MCF 10A (cell line): ENCODE data around the gene TAF15. TPM values are rescaled to one million over a fixed set of nuclear protein-coding genes. Genes with fewer than 3 reads are reported as not detected.

Experiments
- BruUV-seq: library from RNA; stranded (reverse); fragments of 400-500 nt; replicated peaks from 2 replicates; lab custom pipeline; 2021; lab: Mats Ljungman, UMichigan
- CTCF ChIA-PET: fragments of 300-600 bp; sonication (Branson Sonifier 250); formaldehyde crosslinking; extraction: SDS; loops from one replicate; lab custom pipeline; 2021; ENCODE audit warnings: antibody characterized with exemption, inconsistent platforms; lab: Yijun Ruan, JAX
- POLR2A ChIA-PET: fragments of 300-600, 350-650 bp; sonication (Branson Sonifier 250); formaldehyde crosslinking; extraction: SDS; loops from one replicate; lab custom pipeline; 2020; ENCODE audit warnings: antibody characterized with exemption, inconsistent platforms; lab: Yijun Ruan, JAX
- DNase-seq: peaks from one replicate; pipeline ENCODE4 v3.0.0-alpha.2; 2018; ENCODE audit not compliant: unreplicated experiment
- H3K27ac Mint-ChIP-seq: one replicate; pipeline ENCODE4 v1.8.0; 2022; ENCODE audit warnings: mild to moderate bottlenecking, low read depth, mixed read lengths; ENCODE audit not compliant: unreplicated experiment
- H3K27me3 Mint-ChIP-seq: one replicate; pipeline ENCODE4 v1.8.0; 2022; ENCODE audit warnings: mixed read lengths; ENCODE audit not compliant: insufficient read depth, unreplicated experiment
- H3K36me3 Mint-ChIP-seq: one replicate; pipeline ENCODE4 v1.8.0; 2022; ENCODE audit warnings: mild to moderate bottlenecking, moderate library complexity, mixed read lengths; ENCODE audit not compliant: insufficient read depth, unreplicated experiment
- H3K4me1 Mint-ChIP-seq: one replicate; pipeline ENCODE4 v1.8.0; 2022; ENCODE audit warnings: mixed read lengths; ENCODE audit not compliant: insufficient read depth, unreplicated experiment
- H3K4me3 Mint-ChIP-seq: one replicate; pipeline ENCODE4 v1.8.0; 2022; ENCODE audit warnings: mild to moderate bottlenecking, moderate library complexity, mixed read lengths; ENCODE audit not compliant: unreplicated experiment
- H3K9me3 Mint-ChIP-seq: one replicate; pipeline ENCODE4 v1.8.0; 2022; ENCODE audit warnings: mixed read lengths; ENCODE audit not compliant: unreplicated experiment
- intact Hi-C: fragments of 100-400 bp; cut with micrococcal nuclease; formaldehyde crosslinking; loops from 2 replicates; pipeline ENCODE4 v1.14.1; 2022
- total RNA-seq: library from RNA; stranded (reverse); gene quantifications from 2 replicates; pipeline ENCODE4 v1.2.3, GENCODE V29; 2022
- TF ChIP-seq, protein P1 (sequence below): fragments of 200-600 bp; IDR thresholded peaks from one replicate; pipeline ENCODE4 v1.8.0; 2022; ENCODE audit warnings: antibody characterized with exemption, mild to moderate bottlenecking; ENCODE audit not compliant: unreplicated experiment

TAF15 gene
- total RNA-seq, 1 experiment from 2014 or later = 337 TPM

DNA sequence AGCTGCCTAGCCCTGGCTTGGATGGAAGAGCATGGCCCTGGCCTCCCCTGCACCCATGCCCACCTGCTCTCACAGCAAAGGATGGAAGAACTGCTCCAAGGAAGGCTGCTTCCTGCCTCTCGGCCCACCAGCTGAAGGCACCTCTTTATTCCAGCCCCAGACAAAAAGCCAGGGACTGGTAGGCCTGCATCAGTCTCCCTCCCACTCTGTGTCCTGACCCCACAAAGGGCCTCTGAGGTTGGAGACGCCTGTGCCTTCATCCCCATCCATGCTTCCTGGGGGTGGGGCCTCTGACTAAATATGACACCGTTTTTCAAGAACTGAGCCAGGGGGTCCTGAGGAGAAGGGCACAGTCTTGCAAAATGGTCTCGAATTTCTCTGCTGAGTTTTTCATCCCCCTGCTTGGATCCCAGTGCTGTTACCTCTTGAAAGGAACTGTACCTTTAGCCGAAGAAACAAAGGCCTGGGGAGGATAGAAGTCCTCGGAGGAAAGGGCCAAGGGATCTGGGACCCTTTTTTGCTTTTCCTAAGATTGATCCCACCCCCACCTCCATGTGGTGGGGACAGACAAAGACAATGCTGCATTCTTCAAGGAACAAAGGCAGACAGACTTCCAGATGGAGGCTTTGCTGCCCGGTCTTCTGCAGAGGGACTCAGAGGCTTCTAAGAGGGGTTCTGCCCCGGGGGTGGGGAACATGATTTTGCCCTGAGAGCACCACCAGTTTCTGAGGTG, 43.4 kb upstream of the TAF15 start:
- Mint-ChIP-seq H3K27ac (no peak overlapping the region), H3K36me3 (peaks cover 14% of the 10 kb centered on the region), H3K9me3 (no peaks in the 10 kb centered on the region), H3K27me3 (no peaks in the 10 kb centered on the region), H3K4me3 (no peak overlapping the region), H3K4me1 (peaks cover 13% of the 10 kb centered on the region)
- no peak for DNase-seq
- ChIA-PET CTCF (interaction anchor here (0.6 to 30.0 kb wide), 11 partner anchors 11 to 740 kb away, joined by 3 to 684 read pairs (median 5); partner anchors contain the start of genes MMP28 and TAF15), POLR2A (interaction anchor here (0.6 to 27.6 kb wide), 5 partner anchors 9 to 43 kb away, joined by 3 to 736 read pairs (median 5); partner anchors contain the start of genes MMP28 and TAF15)
- TF ChIP-seq, protein P1, sequence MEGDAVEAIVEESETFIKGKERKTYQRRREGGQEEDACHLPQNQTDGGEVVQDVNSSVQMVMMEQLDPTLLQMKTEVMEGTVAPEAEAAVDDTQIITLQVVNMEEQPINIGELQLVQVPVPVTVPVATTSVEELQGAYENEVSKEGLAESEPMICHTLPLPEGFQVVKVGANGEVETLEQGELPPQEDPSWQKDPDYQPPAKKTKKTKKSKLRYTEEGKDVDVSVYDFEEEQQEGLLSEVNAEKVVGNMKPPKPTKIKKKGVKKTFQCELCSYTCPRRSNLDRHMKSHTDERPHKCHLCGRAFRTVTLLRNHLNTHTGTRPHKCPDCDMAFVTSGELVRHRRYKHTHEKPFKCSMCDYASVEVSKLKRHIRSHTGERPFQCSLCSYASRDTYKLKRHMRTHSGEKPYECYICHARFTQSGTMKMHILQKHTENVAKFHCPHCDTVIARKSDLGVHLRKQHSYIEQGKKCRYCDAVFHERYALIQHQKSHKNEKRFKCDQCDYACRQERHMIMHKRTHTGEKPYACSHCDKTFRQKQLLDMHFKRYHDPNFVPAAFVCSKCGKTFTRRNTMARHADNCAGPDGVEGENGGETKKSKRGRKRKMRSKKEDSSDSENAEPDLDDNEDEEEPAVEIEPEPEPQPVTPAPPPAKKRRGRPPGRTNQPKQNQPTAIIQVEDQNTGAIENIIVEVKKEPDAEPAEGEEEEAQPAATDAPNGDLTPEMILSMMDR = no peak
- intact Hi-C loops = no loop called here
- no TSS peak for BruUV-seq

DNA sequence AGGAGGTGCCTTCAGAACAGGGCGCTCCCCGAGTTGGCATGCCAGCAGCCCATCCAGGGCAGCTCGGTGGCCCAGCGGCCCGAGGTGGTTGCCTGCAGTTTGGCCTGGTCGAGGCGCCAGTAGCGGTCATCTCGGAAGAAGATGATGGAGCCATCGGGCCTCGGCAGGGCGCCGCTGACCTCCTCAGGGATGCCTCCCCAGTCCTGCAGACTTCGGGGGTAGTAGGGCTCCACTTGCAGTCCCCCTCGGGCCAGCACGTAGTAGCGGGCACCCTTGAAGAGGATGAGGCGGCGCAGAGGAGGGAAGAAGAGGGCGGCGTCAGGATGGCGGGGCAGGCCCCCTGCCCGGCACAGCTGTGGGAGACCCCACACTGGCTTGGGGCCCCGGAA, 42.8 kb upstream of the TAF15 start:
- ChIA-PET POLR2A (interaction anchor here (0.8 to 27.6 kb wide), 4 partner anchors 9 to 42 kb away, joined by 3 to 736 read pairs (median 247); partner anchors contain the start of genes MMP28 and TAF15), CTCF (interaction anchor here (0.7 to 30.0 kb wide), 12 partner anchors 9 to 154 kb away, joined by 3 to 684 read pairs (median 6); partner anchors contain the start of genes GAS2L2, MMP28 and TAF15)
- Mint-ChIP-seq H3K4me1 (peaks cover 13% of the 10 kb centered on the region), H3K27ac (no peak overlapping the region), H3K9me3 (no peaks in the 10 kb centered on the region), H3K27me3 (no peaks in the 10 kb centered on the region), H3K36me3 (peaks cover 14% of the 10 kb centered on the region), H3K4me3 (no peak overlapping the region)
- intact Hi-C loops = no loop called here
- TF ChIP-seq, protein P1 = no peak
- BruUV-seq = no TSS peak
- DNase-seq = no peak

DNA sequence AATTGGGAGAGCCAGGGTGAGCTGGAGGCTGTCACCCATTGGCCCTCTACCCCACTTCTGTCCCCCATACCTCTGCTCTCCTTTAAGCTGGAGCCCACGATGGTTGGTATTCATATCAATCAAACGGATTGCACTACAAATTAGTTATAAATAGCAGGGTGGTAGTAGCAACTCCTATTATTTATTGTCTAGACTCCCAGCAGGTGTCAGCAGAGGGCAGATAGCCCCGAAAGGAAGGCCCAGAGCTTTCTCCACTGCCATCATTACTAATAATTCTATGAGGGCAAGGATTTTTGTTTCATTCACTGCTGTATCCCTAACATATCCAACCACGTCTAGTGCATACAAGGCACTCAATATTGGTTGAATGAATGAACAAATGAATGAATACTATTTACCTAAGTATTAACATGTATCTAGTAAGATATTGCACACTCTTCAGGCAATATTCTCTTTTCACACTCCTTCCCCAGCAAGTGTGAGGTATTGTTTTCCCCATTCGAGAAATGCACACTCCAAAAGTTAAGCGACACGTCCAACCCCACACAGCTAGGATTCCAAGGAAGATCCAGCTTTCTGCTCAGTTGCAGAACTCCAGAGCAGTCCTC, 42.3 kb upstream of the TAF15 start:
- CTCF ChIA-PET = interaction anchor here (0.7 to 30.0 kb wide), 13 partner anchors 9 to 155 kb away, joined by 3 to 684 read pairs (median 6); partner anchors contain the start of genes GAS2L2, MMP28 and TAF15
- peaks cover 13% of the 10 kb centered on the region for H3K4me1 Mint-ChIP-seq
- intact Hi-C loops = loop anchor here (1.0 kb wide), 1 partner anchor 37 kb away; no protein-coding TSS in a partner anchor
- POLR2A ChIA-PET = interaction anchor here (0.8 to 27.6 kb wide), 4 partner anchors 8 to 42 kb away, joined by 3 to 736 read pairs (median 247); partner anchors contain the start of genes MMP28 and TAF15
- peaks cover 12% of the 10 kb centered on the region for H3K36me3 Mint-ChIP-seq
- no peak overlapping the region for H3K27ac Mint-ChIP-seq
- DNase-seq = peak; percentile 69
- TF ChIP-seq, protein P1 = peak; percentile 59
- H3K27me3 Mint-ChIP-seq = no peaks in the 10 kb centered on the region
- no peak overlapping the region for H3K4me3 Mint-ChIP-seq
- H3K9me3 Mint-ChIP-seq = no peaks in the 10 kb centered on the region
- BruUV-seq = no TSS peak
